HUDEP-2 (cell line): ENCODE results near the gene BBS9.
A peak's percentile ranks its signal among the peaks of the same experiment; 100 is the strongest.

ENCODE experiments used
- DNase-seq, 76 experiments: peaks; one replicate each; lab custom pipeline; 2025; ENCODE audit not compliant: unreplicated experiment in 76 of 76; lab: John Stamatoyannopoulos, UW

The BBS9 gene

GRCh38 chr7:33422141-33422540, 292.8 kb downstream of the BBS9 start:
- DNase-seq: no peak

- DNase-seq: no peak
Observed at GRCh38 chr7:33422825-33423645, 293.7 kb downstream of the BBS9 start.

GRCh38 chr7:33423646-33424020, 294.3 kb downstream of the BBS9 start:
- DNase-seq: peak in 5 of 76 experiments; percentile 2 to 21 (median 11)

- no peak for DNase-seq
Observed at GRCh38 chr7:33425395-33425794, 296.0 kb downstream of the BBS9 start.

- DNase-seq: no peak
Observed at GRCh38 chr7:33425929-33426678, 296.7 kb downstream of the BBS9 start.

GRCh38 chr7:33428415-33428814, 299.1 kb downstream of the BBS9 start:
- DNase-seq: no peak

GRCh38 chr7:33431543-33431942, 302.2 kb downstream of the BBS9 start:
- no peak for DNase-seq

GRCh38 chr7:33432821-33433220, 303.5 kb downstream of the BBS9 start:
- no peak for DNase-seq

GRCh38 chr7:33433357-33433756, 304.0 kb downstream of the BBS9 start:
- no peak for DNase-seq

GRCh38 chr7:33444511-33444910, 315.1 kb downstream of the BBS9 start:
- no peak for DNase-seq

GRCh38 chr7:33446551-33446950, 317.2 kb downstream of the BBS9 start:
- no peak for DNase-seq

- DNase-seq: no peak
Observed at GRCh38 chr7:33448035-33448434, 318.7 kb downstream of the BBS9 start.

GRCh38 chr7:33449847-33450246, 320.5 kb downstream of the BBS9 start:
- DNase-seq: no peak

- no peak for DNase-seq
Observed at GRCh38 chr7:33452805-33453502, 323.6 kb downstream of the BBS9 start.

- no peak for DNase-seq
Observed at GRCh38 chr7:33457039-33457438, 327.7 kb downstream of the BBS9 start.

- DNase-seq: no peak
Observed at GRCh38 chr7:33458581-33458980, 329.2 kb downstream of the BBS9 start.

- DNase-seq: peak in 11 of 76 experiments; percentile 1 to 51 (median 15)
Observed at GRCh38 chr7:33459340-33459751, 330.0 kb downstream of the BBS9 start.

- DNase-seq: no peak
Observed at GRCh38 chr7:33463131-33463530, 333.8 kb downstream of the BBS9 start.

GRCh38 chr7:33466203-33466602, 336.8 kb downstream of the BBS9 start:
- no peak for DNase-seq

- DNase-seq: no peak
Observed at GRCh38 chr7:33471636-33472242, 342.4 kb downstream of the BBS9 start.
